ENCODE measurements around the gene DLG2.

- TF ChIP-seq CTCF (IDR thresholded peaks at IDR 0.05 in 4 of 5, conservative IDR thresholded peaks at IDR 0.05 in 1 of 5) (no peak), POLR2A (IDR thresholded peaks at IDR 0.05) (no peak)
These were observed 1952.8 kb downstream of the DLG2 start for GRCh38 chr11:83674102-83674896.
